Dedifferentiated amniotic fluid mesenchymal stem cell (primary cell): Measurements from ENCODE around the gene IL10RB.

ENCODE experiments used
- DNase-seq: peaks from one replicate; pipeline ENCODE4 v3.0.0-alpha.2; 2016; ENCODE audit errors: extremely low spot score

The IL10RB gene

DNA sequence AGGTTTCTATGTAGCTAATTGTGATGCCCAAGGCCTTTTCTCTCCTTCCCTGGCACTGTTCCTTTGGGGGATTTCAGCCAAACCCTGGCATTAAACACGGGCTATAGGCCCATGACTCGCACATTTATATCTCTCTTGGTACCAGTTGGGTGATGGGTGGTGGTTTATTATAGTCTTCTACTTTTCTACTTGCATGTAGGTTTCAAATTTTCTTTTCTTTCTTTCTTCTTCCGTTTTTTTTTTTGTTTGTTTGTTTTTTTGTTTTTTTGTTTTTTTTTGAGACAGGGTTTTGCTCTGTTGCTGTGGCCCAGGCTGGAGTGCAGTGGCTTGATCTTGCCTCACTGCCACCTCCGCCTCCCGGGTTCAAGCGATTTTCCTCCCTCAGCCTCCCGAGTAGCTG lies 1.1 kb downstream of the IL10RB start:
- DNase-seq: no peak

DNA sequence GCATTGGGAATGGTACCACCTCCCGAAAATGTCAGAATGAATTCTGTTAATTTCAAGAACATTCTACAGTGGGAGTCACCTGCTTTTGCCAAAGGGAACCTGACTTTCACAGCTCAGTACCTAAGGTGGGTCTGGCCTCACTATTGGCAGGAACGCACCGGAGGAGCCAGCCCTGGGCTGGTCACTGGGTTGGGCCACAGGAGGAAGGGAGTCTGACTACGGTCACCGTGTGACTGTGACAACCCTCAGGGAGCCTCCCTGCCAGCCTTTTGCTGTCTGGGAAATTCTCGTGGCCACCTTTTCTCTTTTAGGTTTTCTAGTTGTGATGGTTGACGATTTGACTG lies 2.2 kb downstream of the IL10RB start:
- DNase-seq: no peak

- DNase-seq: no peak
Observed at GRCh38 chr21:33268737-33269441, 2.7 kb downstream of the IL10RB start.

- no peak for DNase-seq
Observed at GRCh38 chr21:33270986-33271385, 4.8 kb downstream of the IL10RB start.

DNA sequence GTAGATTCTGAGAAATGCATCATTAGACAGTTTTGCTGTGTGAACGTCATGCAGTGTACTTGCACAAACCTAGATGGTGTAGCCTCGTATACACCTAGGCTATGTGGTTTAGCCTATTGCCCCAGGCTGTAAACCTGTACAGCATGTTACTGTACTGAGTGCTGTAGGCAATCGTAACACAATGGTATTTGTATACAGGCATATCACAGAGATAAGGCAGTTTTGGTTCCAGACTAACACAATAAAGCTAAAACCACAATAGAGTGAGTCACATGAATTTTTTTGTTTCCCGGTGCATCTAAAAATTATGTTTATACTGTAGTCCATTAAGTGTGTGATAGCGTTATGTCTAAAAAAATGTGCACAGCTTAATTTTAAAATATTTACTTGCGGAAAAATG lies 6.9 kb downstream of the IL10RB start:
- no peak for DNase-seq

GRCh38 chr21:33278721-33279120 lies 12.6 kb downstream of the IL10RB start:
- DNase-seq: no peak

- DNase-seq: no peak
Observed at GRCh38 chr21:33279330-33279820, 13.2 kb downstream of the IL10RB start.

- DNase-seq: no peak
Observed at GRCh38 chr21:33281096-33281652, 15.0 kb downstream of the IL10RB start.

DNA sequence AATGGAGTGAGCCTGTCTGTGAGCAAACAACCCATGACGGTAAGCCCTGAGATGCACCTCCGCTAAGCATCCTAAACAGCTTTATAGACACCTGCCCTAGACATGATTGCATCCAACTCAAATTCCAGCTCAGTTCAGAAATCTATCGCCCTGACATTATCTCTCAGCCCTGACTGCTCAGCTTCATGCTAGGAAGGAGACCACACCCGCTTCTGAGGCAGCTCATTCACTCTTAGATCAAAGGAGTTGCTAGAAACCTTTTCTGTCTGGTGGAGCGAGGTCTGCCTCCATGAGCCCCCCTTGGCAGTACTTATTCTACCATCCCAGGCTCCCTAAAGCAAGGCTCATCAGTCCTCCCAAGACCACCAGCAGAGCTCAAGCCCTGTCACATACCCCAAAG lies 17.0 kb downstream of the IL10RB start:
- DNase-seq: no peak

GRCh38 chr21:33286076-33286475 lies 19.9 kb downstream of the IL10RB start:
- no peak for DNase-seq

- peak; percentile 63 for DNase-seq
Observed at GRCh38 chr21:33286600-33287456, 20.7 kb downstream of the IL10RB start.

- DNase-seq: peak; percentile 45
Observed at GRCh38 chr21:33289199-33289819, 23.1 kb downstream of the IL10RB start.

GRCh38 chr21:33290441-33290840 lies 24.3 kb downstream of the IL10RB start:
- no peak for DNase-seq

DNA sequence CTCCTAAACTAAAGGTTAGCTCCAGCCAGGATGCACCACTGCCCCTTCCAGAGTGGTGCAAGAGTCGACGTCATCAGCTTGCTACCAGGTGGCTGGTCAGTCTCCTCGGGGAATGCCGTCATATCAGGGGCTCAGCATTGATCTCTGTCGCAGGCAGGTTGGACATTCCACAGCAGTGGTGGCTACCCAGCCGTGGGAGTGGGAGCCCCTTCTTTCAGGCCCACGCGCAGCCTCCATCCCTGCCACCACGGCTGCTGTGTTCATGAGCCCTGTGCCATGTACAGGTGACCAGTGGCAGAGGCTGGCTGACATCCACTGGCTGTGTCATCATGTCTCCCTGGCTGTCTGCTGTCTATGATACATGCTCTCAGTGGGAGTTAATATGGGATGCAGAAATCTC lies 25.5 kb downstream of the IL10RB start:
- DNase-seq: no peak

- DNase-seq: no peak
Observed at GRCh38 chr21:33292724-33293123, 26.6 kb downstream of the IL10RB start.

- DNase-seq: no peak
Observed at GRCh38 chr21:33293136-33293535, 27.0 kb downstream of the IL10RB start.

- DNase-seq: no peak
Observed at GRCh38 chr21:33293811-33294216, 27.6 kb downstream of the IL10RB start.

- no peak for DNase-seq
Observed at GRCh38 chr21:33296156-33296555, 30.0 kb downstream of the IL10RB start.

GRCh38 chr21:33299181-33299752 lies 33.1 kb downstream of the IL10RB start:
- DNase-seq: no peak

GRCh38 chr21:33300701-33301631 lies 34.8 kb downstream of the IL10RB start:
- DNase-seq: no peak

- DNase-seq: no peak
Observed at GRCh38 chr21:33301632-33302002, 35.5 kb downstream of the IL10RB start.
